ENCODE results near the gene CITED4. TPM values are rescaled to one million over a fixed set of nuclear protein-coding genes. Genes with fewer than 3 reads are reported as not detected.

Gene CITED4
- total RNA-seq, 1 donor from 2014 or later, result 2.8 TPM

DNA sequence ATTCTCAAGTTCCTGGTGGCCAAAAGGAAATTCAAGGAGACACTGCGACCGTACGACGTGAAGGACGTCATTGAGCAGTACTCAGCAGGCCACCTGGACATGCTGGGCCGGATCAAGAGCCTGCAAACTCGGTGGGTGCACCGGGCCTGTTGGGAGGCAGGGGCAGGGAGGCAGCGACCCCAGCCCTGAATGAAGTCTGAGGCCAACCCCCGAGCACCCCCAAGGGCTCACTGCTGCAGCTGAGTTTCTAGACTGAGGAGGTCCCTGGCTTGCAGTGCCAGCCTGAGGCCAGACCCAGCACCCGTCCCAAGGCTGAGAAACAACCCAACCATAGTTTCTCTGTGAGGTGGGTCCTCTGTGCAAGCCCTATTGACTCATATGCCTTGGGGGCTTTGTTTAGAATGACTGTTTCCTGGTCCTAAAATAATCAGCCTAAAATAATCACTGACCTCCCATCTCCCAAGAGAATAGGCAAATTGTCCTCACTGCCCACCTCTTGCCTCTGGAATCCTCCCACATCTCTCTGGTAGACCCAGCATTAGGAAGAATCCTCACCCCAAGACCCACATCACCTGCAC lies 27.1 kb downstream of the CITED4 start:
- DNase-seq (ENCODE audit: low read depth in 2 of 2), result no peak

GRCh38 chr1:40833979-40834378 lies 28.2 kb downstream of the CITED4 start:
- DNase-seq (ENCODE audit: low read depth in 2 of 2), result no peak

DNA sequence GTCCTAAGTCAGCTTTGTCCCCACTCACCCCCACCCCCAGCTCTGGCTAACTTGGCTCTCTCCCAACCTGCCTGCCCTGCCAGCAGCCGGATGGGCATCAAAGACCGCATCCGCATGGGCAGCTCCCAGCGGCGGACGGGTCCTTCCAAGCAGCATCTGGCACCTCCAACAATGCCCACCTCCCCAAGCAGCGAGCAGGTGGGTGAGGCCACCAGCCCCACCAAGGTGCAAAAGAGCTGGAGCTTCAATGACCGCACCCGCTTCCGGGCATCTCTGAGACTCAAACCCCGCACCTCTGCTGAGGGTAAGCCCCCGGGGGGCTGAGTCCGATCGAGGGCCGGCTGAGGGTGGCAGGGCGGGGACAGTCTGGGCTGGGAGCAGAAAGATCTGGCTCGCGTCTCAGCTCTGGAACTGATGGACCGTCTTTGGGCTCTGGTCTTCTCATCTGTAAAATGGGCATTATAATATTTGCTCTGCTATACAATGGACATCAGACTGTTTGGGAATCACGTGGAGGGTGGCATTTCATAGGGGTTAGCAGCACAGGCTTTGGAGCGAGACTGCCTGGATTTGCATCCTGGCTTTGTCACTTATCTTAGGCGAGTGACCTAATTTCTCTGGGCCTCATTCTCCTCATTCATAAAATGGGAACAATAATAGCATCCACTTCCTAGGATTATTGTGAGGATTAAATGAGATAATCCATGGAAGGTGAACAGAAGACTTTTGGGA lies 31.0 kb downstream of the CITED4 start:
- DNase-seq (ENCODE audit: low read depth in 2 of 2), result no peak

DNA sequence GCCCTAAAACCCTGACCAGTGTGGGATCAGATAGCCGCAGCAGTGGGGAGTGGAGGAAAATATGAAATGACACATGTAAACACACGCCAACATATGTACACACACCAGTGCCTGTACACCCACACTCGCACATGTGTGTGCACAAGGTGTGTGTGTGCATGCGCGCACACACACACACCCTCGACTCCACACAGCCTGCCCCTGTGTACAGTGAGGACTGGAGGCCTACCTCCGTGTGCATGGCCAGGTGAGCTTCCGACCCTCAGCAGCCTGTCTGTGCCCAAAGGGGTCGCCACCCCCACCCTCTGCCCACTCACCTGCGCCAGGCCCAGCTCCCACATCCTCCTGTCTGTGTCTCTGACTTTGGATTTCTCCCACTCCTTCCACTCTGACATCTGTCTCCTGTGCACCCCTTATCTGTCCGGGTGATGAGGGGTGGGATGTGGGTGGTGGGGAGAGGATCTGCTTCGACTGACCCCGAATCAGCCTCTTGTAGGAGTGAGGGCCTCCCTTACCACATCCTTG lies 31.7 kb downstream of the CITED4 start:
- no peak for DNase-seq (ENCODE audit: low read depth in 2 of 2)

DNA sequence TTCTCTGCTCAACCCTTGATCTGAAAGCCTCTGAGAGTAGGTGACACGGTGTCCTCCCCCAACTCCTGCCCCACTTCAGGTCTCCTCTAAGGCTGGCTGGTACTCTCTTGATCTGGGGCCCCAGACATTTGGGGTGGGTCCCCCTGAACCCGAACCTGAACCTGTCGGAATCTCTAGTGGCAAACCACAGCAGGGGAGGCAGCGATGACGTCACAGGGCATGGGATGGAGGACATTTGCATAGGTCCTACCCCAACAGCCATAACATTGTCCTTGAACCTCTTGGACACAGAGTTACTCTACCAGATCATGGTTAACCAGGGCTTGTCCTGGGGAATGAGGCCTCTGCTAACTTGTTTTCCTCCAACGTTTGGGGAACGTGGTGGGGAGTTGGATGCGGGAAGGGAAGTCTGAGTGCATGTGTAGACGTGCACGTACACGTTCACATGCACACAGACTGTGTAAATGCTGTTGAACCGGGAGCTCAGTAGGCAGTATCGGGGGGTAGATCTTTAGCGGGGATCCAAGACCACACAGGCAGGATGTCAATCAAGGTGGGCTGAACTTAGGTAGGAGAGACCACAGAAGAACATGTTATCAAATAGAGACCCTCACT lies 32.4 kb downstream of the CITED4 start:
- DNase-seq (ENCODE audit: low read depth in 2 of 2), result no peak

- DNase-seq (ENCODE audit: low read depth in 2 of 2), result no peak
Measured at GRCh38 chr1:40825996-40826395, 36.2 kb downstream of the CITED4 start.

DNA sequence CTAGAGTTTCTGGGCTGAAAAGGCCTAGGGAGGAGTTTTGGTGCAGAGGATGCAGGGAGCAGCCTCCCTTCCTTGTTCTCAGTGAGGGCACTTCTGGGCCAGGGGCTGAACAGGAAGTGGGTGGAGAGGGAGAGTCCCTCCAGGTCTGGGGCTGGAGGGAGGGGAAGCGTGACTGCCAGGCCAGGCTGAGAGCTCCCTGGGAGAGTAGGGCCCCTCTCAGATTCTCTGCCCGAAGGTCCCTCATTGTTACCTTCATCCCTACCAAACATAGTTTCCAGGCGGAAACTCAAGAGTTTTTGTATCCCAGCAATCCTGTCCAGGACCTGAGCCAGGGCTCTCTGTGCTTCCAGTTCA lies 36.8 kb downstream of the CITED4 start:
- DNase-seq (ENCODE audit: low read depth in 2 of 2), result no peak

GRCh38 chr1:40824591-40825434 lies 37.4 kb downstream of the CITED4 start:
- no peak for DNase-seq (ENCODE audit: low read depth in 2 of 2)

- no peak for DNase-seq (ENCODE audit: low read depth in 2 of 2)
Measured at GRCh38 chr1:40823983-40824382, 38.2 kb downstream of the CITED4 start.

DNA sequence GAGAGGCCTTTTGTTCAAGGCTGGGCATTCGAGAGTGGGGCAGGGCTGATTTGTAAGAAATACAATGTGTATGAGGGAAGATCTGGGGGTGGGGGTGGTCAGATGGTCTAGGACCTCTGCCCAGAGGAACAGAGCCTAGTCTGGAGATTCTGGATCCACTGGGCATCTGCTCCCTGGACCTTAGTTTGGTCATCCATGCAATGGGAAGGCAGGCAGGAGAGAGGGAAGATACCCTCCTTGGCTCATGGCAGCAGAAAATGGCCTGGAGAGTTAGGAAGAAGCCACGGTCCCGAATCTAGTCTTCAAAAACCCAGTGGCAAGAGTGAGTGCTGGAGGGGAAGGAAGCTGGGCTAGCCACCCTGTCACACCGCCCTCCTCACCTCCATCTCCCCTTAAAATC lies 38.8 kb downstream of the CITED4 start:
- no peak for DNase-seq (ENCODE audit: low read depth in 2 of 2)

GRCh38 chr1:40822890-40823289 lies 39.3 kb downstream of the CITED4 start:
- no peak for DNase-seq (ENCODE audit: low read depth in 2 of 2)

DNA sequence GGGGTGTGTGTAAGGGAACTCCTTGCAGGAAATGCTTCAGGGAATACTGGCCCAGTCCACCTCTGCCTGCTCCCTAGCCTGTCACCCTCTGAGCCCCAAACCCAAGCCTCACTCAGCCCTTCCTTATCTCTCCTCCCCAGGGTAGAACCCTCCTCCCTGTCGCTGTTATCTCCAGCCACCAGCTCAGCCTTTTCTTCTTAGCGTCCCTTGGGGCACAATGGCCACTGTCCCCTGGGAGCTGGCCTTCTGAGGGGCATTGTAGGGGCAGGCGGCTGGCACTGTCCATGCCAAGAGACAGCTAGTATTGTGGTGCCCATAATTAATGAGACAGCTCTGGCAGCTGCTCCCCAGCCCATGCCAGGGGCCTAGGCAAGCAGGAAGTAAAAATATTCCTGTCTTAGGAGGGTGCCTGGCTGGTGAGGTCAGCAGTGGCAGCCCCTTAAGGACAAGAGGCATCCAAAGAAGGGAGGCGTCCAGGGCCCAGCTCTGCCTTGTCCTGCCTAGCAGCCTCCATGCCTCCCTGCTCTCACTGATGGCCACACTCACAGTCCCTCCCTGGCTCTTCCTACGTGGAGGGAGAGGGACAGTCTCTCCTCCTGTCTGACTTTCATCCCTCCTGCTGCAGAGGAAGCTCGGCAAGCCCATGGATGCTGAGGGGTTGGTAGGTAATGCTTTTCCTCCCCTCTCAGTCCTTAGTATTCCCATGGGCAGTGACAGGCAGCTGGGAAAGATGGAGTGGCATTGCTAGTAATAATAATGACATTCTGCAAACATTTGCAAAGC lies 41.1 kb downstream of the CITED4 start:
- DNase-seq (ENCODE audit: low read depth in 2 of 2), result no peak

GRCh38 chr1:40820251-40820797 lies 41.8 kb downstream of the CITED4 start:
- no peak for DNase-seq (ENCODE audit: low read depth in 2 of 2)

DNA sequence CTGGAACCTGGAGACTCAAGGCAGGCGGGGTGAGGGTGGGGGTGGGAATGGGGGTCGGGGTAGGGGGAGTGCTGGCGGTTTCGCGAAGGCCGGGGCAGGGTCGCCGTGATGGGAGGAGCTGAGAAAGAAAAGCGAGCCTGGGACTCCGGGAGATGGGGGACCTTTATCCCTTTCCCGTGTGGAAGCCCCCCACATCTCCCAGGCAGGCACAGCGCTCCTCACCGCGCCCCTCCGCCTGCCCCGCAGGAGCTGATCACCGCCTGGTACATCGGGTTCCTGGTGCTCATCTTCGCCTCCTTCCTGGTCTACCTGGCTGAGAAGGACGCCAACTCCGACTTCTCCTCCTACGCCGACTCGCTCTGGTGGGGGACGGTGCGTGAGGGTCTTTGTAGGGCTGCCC lies 43.1 kb downstream of the CITED4 start:
- DNase-seq (ENCODE audit: low read depth in 2 of 2), result no peak

GRCh38 chr1:40818264-40818961 lies 43.8 kb downstream of the CITED4 start:
- DNase-seq (ENCODE audit: low read depth in 2 of 2), result peak in 1 of 2 donors; percentile 15

- DNase-seq (ENCODE audit: low read depth in 2 of 2), result no peak
Measured at GRCh38 chr1:40817791-40818263, 44.3 kb downstream of the CITED4 start.

- no peak for DNase-seq (ENCODE audit: low read depth in 2 of 2)
Measured at GRCh38 chr1:40815420-40815819, 46.7 kb downstream of the CITED4 start.

All from dermis microvascular lymphatic vessel endothelial cell (primary cell).